Activated CD8-positive, alpha-beta memory T cell treated with anti-CD3 and anti-CD28 coated beads, Interleukin-2, amount 50 U/mL, for 1 hour (primary cell): ENCODE results near the gene ARPC4.

Experiments used
- DNase-seq: peaks from one replicate; pipeline ENCODE4 v3.0.0-alpha.2; 2020; ENCODE audit errors: extremely low read depth

Gene ARPC4

GRCh38 chr3:9792405-9793160 lies at the start of gene ARPC4, which contains the start of gene TADA3:
Gene ARPC4 (plus strand): TSS chr3:9793082. CDS start chr3:9793122, 40 bp downstream.
Gene TADA3 (minus strand): TSS chr3:9792473. CDS start chr3:9791466, 1,007 bp downstream.
- DNase-seq = peak; percentile 81

- DNase-seq = no peak
Measured at GRCh38 chr3:9743548-9743947, 49.3 kb upstream of the ARPC4 start.

- no peak for DNase-seq
Measured at GRCh38 chr3:9744162-9744561, 48.7 kb upstream of the ARPC4 start.

GRCh38 chr3:9745521-9745920 lies 47.4 kb upstream of the ARPC4 start:
- DNase-seq = no peak

GRCh38 chr3:9746330-9746729 lies 46.6 kb upstream of the ARPC4 start:
- no peak for DNase-seq

GRCh38 chr3:9747267-9747666 lies 45.6 kb upstream of the ARPC4 start:
- DNase-seq = no peak

- no peak for DNase-seq
Measured at GRCh38 chr3:9748031-9748430, 44.9 kb upstream of the ARPC4 start.

GRCh38 chr3:9749296-9749644 lies 43.6 kb upstream of the ARPC4 start:
- DNase-seq = no peak

- peak; percentile 89 for DNase-seq
Measured at GRCh38 chr3:9749645-9750555, 43.0 kb upstream of the ARPC4 start, which contains the start of gene OGG1. Gene OGG1 (plus strand): TSS chr3:9749952. CDS start chr3:9750287, 335 bp downstream.

GRCh38 chr3:9750556-9751411 lies 42.1 kb upstream of the ARPC4 start:
- DNase-seq = no peak

- no peak for DNase-seq
Measured at GRCh38 chr3:9754678-9755077, 38.2 kb upstream of the ARPC4 start.

GRCh38 chr3:9757427-9757826 lies 35.5 kb upstream of the ARPC4 start:
- DNase-seq = no peak

- no peak for DNase-seq
Measured at GRCh38 chr3:9760779-9761505, 31.9 kb upstream of the ARPC4 start.

- no peak for DNase-seq
Measured at GRCh38 chr3:9761919-9762318, 31.0 kb upstream of the ARPC4 start.

- DNase-seq = no peak
Measured at GRCh38 chr3:9762871-9763270, 30.0 kb upstream of the ARPC4 start.

- no peak for DNase-seq
Measured at GRCh38 chr3:9765865-9766264, 27.0 kb upstream of the ARPC4 start.

GRCh38 chr3:9767418-9767817 lies 25.5 kb upstream of the ARPC4 start:
- DNase-seq = no peak

GRCh38 chr3:9768141-9768775 lies 24.6 kb upstream of the ARPC4 start:
- no peak for DNase-seq

- no peak for DNase-seq
Measured at GRCh38 chr3:9769012-9769411, 23.9 kb upstream of the ARPC4 start.

- DNase-seq = no peak
Measured at GRCh38 chr3:9769426-9770275, 23.2 kb upstream of the ARPC4 start, which contains the start of gene CAMK1. Gene CAMK1 (minus strand): TSS chr3:9769947. CDS start chr3:9767749, 2,198 bp downstream.
